Peyer's patch (tissue), 4 donors: ENCODE measurements around the gene CHST6. TPM values are rescaled to one million over a fixed set of nuclear protein-coding genes. Genes with fewer than 3 reads are reported as not detected.
"Not testable (repeated sequence)": the region's sequence is repeated elsewhere in the genome, so short reads cannot be mapped to it uniquely, and the experiment has no call there.

Source experiments
- DNase-seq, 3 donors: peaks; one replicate each; pipeline ENCODE4 v3.0.0-alpha.2; 2017 to 2019
- H3K27ac ChIP-seq, 4 donors: fragments of 200-600 bp; sonication (generic); one replicate each; pipeline ENCODE4 v1.5.1; 2016 to 2019
- H3K27me3 ChIP-seq, 2 donors: fragments of 200-600 bp; sonication (generic); one replicate each; pipeline ENCODE4 v1.5.1; 2019
- H3K36me3 ChIP-seq, 3 donors: fragments of 200-600 bp; sonication (generic); one replicate each; pipeline ENCODE4 v1.5.1; 2016 to 2019
- H3K4me1 ChIP-seq, 4 donors: fragments of 200-600 bp; sonication (generic); one replicate each; pipeline ENCODE4 v1.5.1; 2016 to 2019
- H3K4me3 ChIP-seq, 4 donors: fragments of 200-600 bp; sonication (generic); 1 replicate in 3 of 4; 2 replicates in 1 of 4; pipeline ENCODE4 v1.5.1; 2016 to 2019; ENCODE audit warnings: mild to moderate bottlenecking in 1 of 4
- H3K9me3 ChIP-seq, 4 donors: fragments of 200-600 bp; sonication (generic); one replicate each; pipeline ENCODE4 v1.5.1; 2016 to 2019; ENCODE audit warnings: mild to moderate bottlenecking in 1 of 4
- POLR2A ChIP-seq, 2 donors: fragments of 450-650 bp; IDR thresholded peaks; one replicate each; pipeline ENCODE4 v1.5.1; 2017; ENCODE audit warnings: antibody characterized with exemption in 2 of 2, mild to moderate bottlenecking in 2 of 2, moderate library complexity in 2 of 2
- total RNA-seq, 4 donors: library from RNA; depleted of rRNA; stranded (reverse); fragments of >200 nt; gene quantifications; one replicate each; pipeline ENCODE4 v1.1.0, GENCODE V29; 2016
- TF ChIP-seq, protein P1 (sequence below), 6 experiments: fragments of 450-650 bp in 4 of 6; fragments of 200-600 bp in 2 of 6; sonication (generic) in 1 of 6; IDR thresholded peaks; one replicate each; pipeline ENCODE4 v1.5.1; 2017 to 2019; ENCODE audit warnings: antibody characterized with exemption in 6 of 6, mild to moderate bottlenecking in 3 of 6, moderate library complexity in 1 of 6

The CHST6 gene
- 10 to 100 TPM in 3 of 4 donors, not detected in 1; 12.8 to 50.2 (median 22.3) TPM for total RNA-seq

DNA sequence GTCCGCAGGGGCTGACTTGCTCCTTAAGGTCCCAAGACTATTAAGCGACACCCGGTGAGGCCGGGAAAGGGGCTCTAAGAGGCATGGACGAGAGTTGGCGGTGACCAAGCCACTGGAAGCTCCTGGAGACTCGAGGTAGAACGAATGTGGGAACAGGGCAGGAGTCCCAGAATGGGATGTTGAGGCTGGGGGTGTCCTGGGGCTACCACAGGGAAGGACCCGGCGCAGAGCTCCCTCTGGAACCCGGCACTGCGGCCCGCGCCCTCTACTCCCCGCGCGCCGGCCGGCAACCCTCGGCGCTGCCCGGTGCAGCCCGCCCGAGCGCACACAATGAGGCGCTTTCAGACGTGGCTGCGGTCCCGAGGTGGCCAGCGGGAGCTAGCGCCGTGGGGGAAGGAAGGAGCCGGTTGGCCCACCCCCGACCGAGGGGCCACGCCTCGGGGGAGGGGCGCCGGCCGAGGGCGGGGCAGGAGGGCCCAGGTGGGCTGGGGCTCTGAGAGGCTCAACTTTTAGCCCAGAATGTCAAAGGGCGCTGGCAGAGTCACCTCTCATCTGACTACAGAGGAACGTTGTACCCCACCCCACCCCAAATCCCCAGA is at the start of gene CHST6:
CHST6 (minus strand) TSS at position 366 of the 599 bp plus-strand sequence. CDS start 15,613 bp downstream, outside the sequence.
- DNase-seq = peak in 1 of 3 donors; percentile 65
- peak within 1 kb of the TSS; percentile 12 to 44 (median 38) for H3K4me3 ChIP-seq

GRCh38 chr16:75542462-75542861 is 47.2 kb upstream of the CHST6 start:
- H3K27me3 ChIP-seq, H3K9me3 ChIP-seq, H3K4me3 ChIP-seq, H3K36me3 ChIP-seq: not testable (repeated sequence)
- Histone ChIP-seq H3K4me1 (peaks cover 0 to 33% (median 0%) of the 10 kb centered on the region in 4 donors), H3K27ac (peak overlapping the region in 3 of 4 donors; percentile 56 to 82 (median 75))
- peak in 1 of 3 donors; percentile 62 for DNase-seq

More for the DNA sequence above, at the start of gene CHST6:
- TF ChIP-seq, protein P1, sequence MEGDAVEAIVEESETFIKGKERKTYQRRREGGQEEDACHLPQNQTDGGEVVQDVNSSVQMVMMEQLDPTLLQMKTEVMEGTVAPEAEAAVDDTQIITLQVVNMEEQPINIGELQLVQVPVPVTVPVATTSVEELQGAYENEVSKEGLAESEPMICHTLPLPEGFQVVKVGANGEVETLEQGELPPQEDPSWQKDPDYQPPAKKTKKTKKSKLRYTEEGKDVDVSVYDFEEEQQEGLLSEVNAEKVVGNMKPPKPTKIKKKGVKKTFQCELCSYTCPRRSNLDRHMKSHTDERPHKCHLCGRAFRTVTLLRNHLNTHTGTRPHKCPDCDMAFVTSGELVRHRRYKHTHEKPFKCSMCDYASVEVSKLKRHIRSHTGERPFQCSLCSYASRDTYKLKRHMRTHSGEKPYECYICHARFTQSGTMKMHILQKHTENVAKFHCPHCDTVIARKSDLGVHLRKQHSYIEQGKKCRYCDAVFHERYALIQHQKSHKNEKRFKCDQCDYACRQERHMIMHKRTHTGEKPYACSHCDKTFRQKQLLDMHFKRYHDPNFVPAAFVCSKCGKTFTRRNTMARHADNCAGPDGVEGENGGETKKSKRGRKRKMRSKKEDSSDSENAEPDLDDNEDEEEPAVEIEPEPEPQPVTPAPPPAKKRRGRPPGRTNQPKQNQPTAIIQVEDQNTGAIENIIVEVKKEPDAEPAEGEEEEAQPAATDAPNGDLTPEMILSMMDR (IDR thresholded peaks at IDR 0.05) = no peak
- no peak for TF ChIP-seq POLR2A (IDR thresholded peaks at IDR 0.05)
- Histone ChIP-seq H3K27ac (no peak within 1 kb of the TSS), H3K4me1 (peaks cover 0 to 19% (median 6%) of the 10 kb centered on the region in 4 donors), H3K27me3 (no peaks in the 10 kb centered on the region), H3K36me3 (no peaks in the 10 kb centered on the region), H3K9me3 (no peaks in the 10 kb centered on the region)

- peak overlapping the region in 3 of 4 donors; percentile 56 to 82 (median 75) for H3K27ac ChIP-seq
- no peaks in the 10 kb centered on the region for H3K27me3 ChIP-seq
- H3K4me3 ChIP-seq = no peak overlapping the region
- no peaks in the 10 kb centered on the region for H3K9me3 ChIP-seq
- TF ChIP-seq, protein P1 (IDR thresholded peaks at IDR 0.05) = no peak
- no peak for TF ChIP-seq POLR2A (IDR thresholded peaks at IDR 0.05)
- H3K36me3 ChIP-seq = no peaks in the 10 kb centered on the region
- H3K4me1 ChIP-seq = peaks cover 0 to 33% (median 0%) of the 10 kb centered on the region in 4 donors
- DNase-seq = peak in 2 of 3 donors; percentile 77 to 84
These were observed 46.0 kb upstream of the CHST6 start for GRCh38 chr16:75541236-75541635.

DNA sequence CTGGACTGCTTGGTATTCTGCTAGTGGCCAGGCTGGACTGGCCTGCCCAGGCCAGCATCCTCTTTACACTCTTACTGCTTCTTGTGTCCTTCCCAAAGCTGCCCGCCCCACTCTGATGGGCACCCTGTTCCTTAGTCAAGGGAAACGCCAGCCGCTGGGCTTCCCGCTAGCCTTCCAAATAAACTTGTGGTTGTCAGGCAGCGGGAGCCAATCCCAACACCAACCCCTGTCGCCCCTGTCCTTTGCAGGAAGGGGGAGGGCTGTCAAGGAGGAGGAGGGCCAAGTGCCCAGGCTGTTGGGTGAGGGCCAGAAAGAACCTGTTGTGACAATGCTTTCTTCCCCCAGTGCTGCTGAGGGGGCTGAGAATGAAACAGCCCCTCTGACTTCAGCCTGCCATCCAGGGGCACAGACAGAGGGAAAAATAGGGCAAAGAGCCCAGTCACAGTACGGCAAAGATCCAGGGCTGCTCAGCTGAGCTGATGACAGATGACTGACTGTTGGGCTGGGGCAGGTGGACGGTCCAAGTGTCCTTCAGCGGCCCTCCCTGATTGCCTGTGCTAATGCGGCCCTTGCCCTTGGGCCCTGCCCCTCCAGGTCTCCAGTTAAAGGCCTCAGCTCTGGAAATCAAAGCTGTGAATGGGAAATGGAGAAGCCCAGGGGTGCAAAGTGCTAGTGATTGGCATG is 43.8 kb upstream of the CHST6 start:
- DNase-seq, H3K27me3 ChIP-seq, H3K4me3 ChIP-seq, H3K36me3 ChIP-seq, H3K9me3 ChIP-seq: not testable (repeated sequence)
- Histone ChIP-seq H3K27ac (peak overlapping the region in 3 of 4 donors; percentile 22 to 85 (median 64)), H3K4me1 (peaks cover 0 to 33% (median 0%) of the 10 kb centered on the region in 4 donors)

DNA sequence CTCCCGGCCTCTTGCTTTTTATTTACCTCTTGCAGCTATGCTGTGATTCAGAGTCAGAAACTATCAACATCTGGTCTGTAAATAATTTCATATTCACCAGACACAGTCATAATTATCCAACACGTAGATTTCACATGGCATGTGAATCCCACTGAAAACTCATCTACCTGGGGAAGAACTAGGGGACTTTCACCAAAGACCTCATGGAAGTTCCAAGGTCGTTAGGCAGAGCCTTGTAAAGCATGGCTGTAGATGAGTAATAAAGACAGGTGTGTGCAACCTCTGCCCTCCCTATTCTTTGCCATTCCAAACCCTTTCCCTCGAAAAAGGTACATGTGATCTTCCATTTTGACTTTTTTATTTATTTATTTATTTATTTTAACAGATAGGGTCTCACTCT is 42.5 kb upstream of the CHST6 start:
- Histone ChIP-seq H3K27me3 (no peaks in the 10 kb centered on the region), H3K4me1 (peaks cover 0 to 26% (median 0%) of the 10 kb centered on the region in 4 donors), H3K4me3 (no peak overlapping the region), H3K27ac (peak overlapping the region in 3 of 4 donors; percentile 7 to 85 (median 68)), H3K36me3 (peaks cover 0 to 7% (median 0%) of the 10 kb centered on the region in 3 donors), H3K9me3 (no peaks in the 10 kb centered on the region)
- peak in 1 of 3 donors; percentile 58 for DNase-seq
- TF ChIP-seq POLR2A (IDR thresholded peaks at IDR 0.05) = no peak
- TF ChIP-seq, protein P1 (IDR thresholded peaks at IDR 0.05) = no peak

DNA sequence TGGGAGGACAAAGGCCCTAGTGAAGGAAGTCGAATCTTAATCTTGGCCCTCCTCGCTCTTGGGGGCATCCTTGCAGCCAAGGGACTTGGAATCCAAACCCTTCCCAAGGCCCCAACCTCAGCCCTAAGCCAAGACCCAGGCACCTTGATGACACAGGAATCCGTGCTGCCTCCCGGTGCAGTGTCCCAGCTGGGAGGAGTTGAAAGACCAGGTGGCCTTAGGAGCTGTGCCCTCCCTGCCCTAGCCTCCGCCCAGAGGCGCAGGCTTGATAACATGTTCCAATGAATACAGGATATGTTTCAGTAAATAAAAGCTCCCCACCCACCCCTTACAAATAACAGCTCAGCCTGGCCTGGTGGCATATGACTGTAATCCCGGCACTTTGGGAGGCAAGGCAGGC is 40.7 kb upstream of the CHST6 start, which contains the start of gene CHST5:
CHST5 (minus strand) TSS at position 208 of the 400 bp plus-strand sequence. CDS start 5,724 bp downstream, outside the sequence.
- H3K4me1 ChIP-seq = peaks cover 0 to 22% (median 0%) of the 10 kb centered on the region in 4 donors
- TF ChIP-seq, protein P1 (IDR thresholded peaks at IDR 0.05) = no peak
- TF ChIP-seq POLR2A (IDR thresholded peaks at IDR 0.05) = peak; percentile 88 to 91
- peak within 1 kb of the TSS in 3 of 4 donors; percentile 26 to 59 (median 57) for H3K4me3 ChIP-seq
- H3K27ac ChIP-seq = peak within 1 kb of the TSS in 3 of 4 donors; percentile 77 to 85 (median 84)
- peaks cover 0 to 14% (median 0%) of the 10 kb centered on the region in 3 donors for H3K36me3 ChIP-seq
- DNase-seq = peak in 2 of 3 donors; percentile 87 to 90
- no peaks in the 10 kb centered on the region for H3K9me3 ChIP-seq
- no peaks in the 10 kb centered on the region for H3K27me3 ChIP-seq
